Tibial nerve (tissue), 4 donors: ENCODE measurements around the gene PRR23B. TPM values are rescaled to one million over a fixed set of nuclear protein-coding genes. Genes with fewer than 3 reads are reported as not detected.

Experiments
- DNase-seq, 2 donors: peaks; one replicate each; pipeline ENCODE4 v3.0.0-alpha.2; 2019; ENCODE audit warnings: low spot score in 2 of 2
- H3K27ac ChIP-seq, 4 donors: fragments of 200-600 bp; sonication (generic) in 3 of 4; one replicate each; pipeline ENCODE4 v1.5.1; 2017 to 2019; ENCODE audit warnings: mild to moderate bottlenecking in 1 of 4
- H3K27me3 ChIP-seq, 2 donors: fragments of 200-600 bp; sonication (generic) in 1 of 2; one replicate each; pipeline versions ENCODE4 v1.5.1 to v1.6.0; 2017 to 2019
- H3K36me3 ChIP-seq, 3 donors: fragments of 200-600 bp; sonication (generic); one replicate each; pipeline ENCODE4 v1.5.1; 2018 to 2019
- H3K4me1 ChIP-seq, 4 donors: fragments of 200-600 bp; sonication (generic) in 3 of 4; one replicate each; pipeline ENCODE4 v1.5.1; 2017 to 2019
- H3K4me3 ChIP-seq, 4 donors: fragments of 200-600 bp; sonication (generic) in 3 of 4; one replicate each; pipeline ENCODE4 v1.5.1; 2017 to 2019; ENCODE audit warnings: mild to moderate bottlenecking in 1 of 4, moderate library complexity in 1 of 4
- H3K9me3 ChIP-seq, 4 donors: fragments of 200-600 bp; sonication (generic) in 3 of 4; one replicate each; pipeline ENCODE4 v1.5.1; 2017 to 2019
- CTCF ChIP-seq, 5 experiments: fragments of 200-600 bp in 3 of 5; fragments of 450-650 bp in 2 of 5; sonication (generic) in 3 of 5; IDR thresholded peaks; one replicate each; pipeline ENCODE4 v1.5.1; 2016 to 2019; ENCODE audit warnings: antibody characterized with exemption in 5 of 5, mild to moderate bottlenecking in 3 of 5, moderate library complexity in 2 of 5
- EP300 ChIP-seq, 2 donors: sonication (generic); formaldehyde crosslinking; IDR thresholded peaks; one replicate each; pipeline ENCODE4 v1.6.1; 2017; ENCODE audit warnings: antibody characterized with exemption in 2 of 2, mild to moderate bottlenecking in 1 of 2
- POLR2A ChIP-seq, 2 donors: fragments of 450-650 bp; IDR thresholded peaks; one replicate each; pipeline ENCODE4 v1.6.1; 2017; ENCODE audit warnings: antibody characterized with exemption in 2 of 2, mild to moderate bottlenecking in 2 of 2, moderate library complexity in 2 of 2
- WGBS, 2 donors: methylation state at CpG; one replicate each; pipeline ENCODE4 v1.1.5; 2018; 5-methylcytosine and 5-hydroxymethylcytosine counted together
- total RNA-seq, 4 donors: library from RNA; depleted of rRNA; stranded (reverse); fragments of >200 nt; gene quantifications; one replicate each; pipeline ENCODE4 v1.1.0, GENCODE V29; 2016

PRR23B gene
- total RNA-seq, 4 donors from 2014 or later: not detected

DNA sequence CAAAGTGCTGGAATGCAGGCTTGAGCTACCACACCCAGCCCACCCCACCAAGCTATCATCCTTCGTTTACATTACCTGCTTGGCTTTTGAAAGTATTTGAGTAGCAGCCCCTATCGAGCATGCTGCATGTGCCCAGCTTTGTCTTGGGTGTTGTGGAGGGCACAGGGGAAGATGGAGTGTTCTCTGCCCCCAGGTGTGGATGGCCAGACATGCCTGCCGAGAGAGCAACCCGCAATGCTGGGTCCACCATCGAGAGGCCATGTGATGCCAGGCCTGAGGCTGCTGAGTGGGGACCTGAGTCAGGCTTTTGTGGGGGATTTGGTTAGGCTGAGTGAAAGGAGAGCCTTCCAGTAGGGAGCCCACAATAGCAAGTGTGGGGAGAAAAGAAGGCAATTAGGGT, 47.8 kb downstream of the PRR23B start:
- Histone ChIP-seq H3K4me3 (no peak overlapping the region), H3K4me1 (no peaks in the 10 kb centered on the region), H3K9me3 (no peaks in the 10 kb centered on the region), H3K36me3 (no peaks in the 10 kb centered on the region), H3K27ac (no peak overlapping the region), H3K27me3 (no peaks in the 10 kb centered on the region)
- WGBS, 2 donors: 80 to 81% methylated on average over 5 of the region's 5 CpGs
- no peak for TF ChIP-seq CTCF (IDR thresholded peaks at IDR 0.05)
- no peak for TF ChIP-seq POLR2A (IDR thresholded peaks at IDR 0.05)
- no peak for TF ChIP-seq EP300 (IDR thresholded peaks at IDR 0.05)
- DNase-seq: no peak

- Histone ChIP-seq H3K9me3 (no peaks in the 10 kb centered on the region), H3K27me3 (no peaks in the 10 kb centered on the region), H3K4me1 (no peaks in the 10 kb centered on the region), H3K36me3 (no peaks in the 10 kb centered on the region), H3K4me3 (no peak overlapping the region), H3K27ac (no peak overlapping the region)
- no peak for TF ChIP-seq CTCF (IDR thresholded peaks at IDR 0.05)
- no peak for TF ChIP-seq POLR2A (IDR thresholded peaks at IDR 0.05)
- TF ChIP-seq EP300 (IDR thresholded peaks at IDR 0.05): no peak
- no peak for DNase-seq
- WGBS, 2 donors: 52 to 74% methylated on average over 6 of the region's 6 CpGs
Measured at GRCh38 chr3:138971766-138972320, 48.9 kb downstream of the PRR23B start.

Other genes starting within 250 kb of the PRR23B start
- gene PIK3CB, start 186.0 kb downstream of the PRR23B start, total RNA-seq: 10 to 100 TPM; 11.2 to 32.1 (median 27.2) TPM
- gene FOXL2, start 73.8 kb downstream of the PRR23B start, total RNA-seq: not detected
- gene FOXL2NB, start 73.7 kb downstream of the PRR23B start, total RNA-seq: not detected
- gene PRR23A, start 14.7 kb downstream of the PRR23B start, total RNA-seq: not detected
- gene PRR23C, start 24.0 kb upstream of the PRR23B start, total RNA-seq: not detected